GM12878 (cell line): ENCODE data around the gene POLR3E. TPM values are rescaled to one million over a fixed set of nuclear protein-coding genes. Genes with fewer than 3 reads are reported as not detected.

Source experiments
- ATAC-seq: fragments of 200-7000 bp; cut with Tn5 transposase; 3 replicates; pipeline ENCODE4 v1.9.1; 2020; ENCODE audit warnings: mild to moderate bottlenecking, moderate library complexity
- BruUV-seq: library from RNA; stranded (reverse); fragments of 400-500 nt; replicated peaks from 2 replicates; lab custom pipeline; 2021; lab: Mats Ljungman, UMichigan
- CTCF ChIA-PET: fragments of 300-600 bp; sonication (Branson Sonifier 250); formaldehyde crosslinking; extraction: SDS; loops from one replicate; lab custom pipeline; 2021; ENCODE audit warnings: inconsistent platforms; lab: Yijun Ruan, JAX
- POLR2A ChIA-PET: fragments of 350-600 bp; formaldehyde crosslinking; extraction: SDS; loops from one replicate; lab custom pipeline; 2021; ENCODE audit warnings: inconsistent platforms; lab: Charles Lee
- RAD21 ChIA-PET: fragments of 300-600 bp; sonication (Branson Sonifier 250); formaldehyde crosslinking; loops from one replicate; lab custom pipeline; 2023; ENCODE audit warnings: antibody characterized with exemption; ENCODE audit not compliant: unreplicated experiment; lab: Charles Lee
- SMC1A ChIA-PET: fragments of 300-600 bp; sonication (Branson Sonifier 250); formaldehyde crosslinking; loops from one replicate; lab custom pipeline; 2023; ENCODE audit not compliant: unreplicated experiment, uncharacterized antibody; lab: Charles Lee
- DNase-seq: peaks from one replicate; pipeline ENCODE4 v3.0.0-alpha.2; 2011; ENCODE audit warnings: low read depth, low spot score
- FAIRE-seq: peaks from 3 replicates; lab custom pipeline; 2011; peaks lifted over from hg19 to GRCh38; lab: Jason Lieb, UNC
- H2AFZ ChIP-seq: 2 replicates; pipeline ENCODE4 v1.6.0; 2011; ENCODE audit warnings: low read depth, low read length, control low read depth; ENCODE audit not compliant: control insufficient read depth
- H3K27ac ChIP-seq: 2 replicates; pipeline ENCODE4 v1.5.1; 2011; ENCODE audit warnings: control low read depth; ENCODE audit not compliant: control insufficient read depth, insufficient read depth
- H3K27me3 ChIP-seq, 2 experiments: replicated peaks in 1 of 2; 2 replicates each; pipeline versions ENCODE4 v1.6.0 to v1.6.1; 2011; ENCODE audit warnings: low read length in 1 of 2; ENCODE audit not compliant: control insufficient read depth in 2 of 2, insufficient read depth in 2 of 2
- H3K36me3 ChIP-seq, 2 experiments: 2 replicates each; pipeline ENCODE4 v1.5.1; 2011; ENCODE audit warnings: low read length in 1 of 2; ENCODE audit not compliant: control insufficient read depth in 2 of 2, insufficient read depth in 2 of 2
- H3K4me1 ChIP-seq: 2 replicates; pipeline ENCODE4 v1.6.1; 2011; ENCODE audit warnings: mild to moderate bottlenecking, low read length, moderate library complexity, mixed read lengths; ENCODE audit not compliant: control insufficient read depth, insufficient read depth
- H3K4me2 ChIP-seq: 2 replicates; pipeline ENCODE4 v1.6.0; 2011; ENCODE audit warnings: control low read depth; ENCODE audit not compliant: control insufficient read depth, insufficient read depth
- H3K4me3 ChIP-seq: fragments of 200-600 bp; sonication (generic); 2 replicates; pipeline ENCODE4 v1.5.1; 2016
- H3K79me2 ChIP-seq: 2 replicates; pipeline ENCODE4 v1.6.0; 2011; ENCODE audit warnings: low read length; ENCODE audit not compliant: control insufficient read depth, insufficient read depth
- H3K9ac ChIP-seq: 2 replicates; pipeline ENCODE4 v1.8.0; 2011; ENCODE audit warnings: low read length, control low read depth, mixed read lengths; ENCODE audit not compliant: control insufficient read depth, insufficient read depth
- H3K9me3 ChIP-seq: replicated peaks from 3 replicates; pipeline ENCODE4 v1.5.1; 2011; ENCODE audit warnings: mild to moderate bottlenecking, low read length; ENCODE audit not compliant: control insufficient read depth, insufficient read depth
- H4K20me1 ChIP-seq: 2 replicates; pipeline ENCODE4 v1.6.0; 2011; ENCODE audit not compliant: control insufficient read depth, insufficient read depth
- NFYB ChIP-seq: IDR thresholded peaks from 2 replicates; pipeline ENCODE4 v1.6.1; 2011; ENCODE audit warnings: low read depth, mild to moderate bottlenecking, low read length, improper control_type of control experiment, moderate library complexity; ENCODE audit not compliant: insufficient read depth
- SRF ChIP-seq, 2 experiments: IDR thresholded peaks; 2 replicates each; pipeline ENCODE4 v1.6.1; 2011; ENCODE audit warnings: low read depth in 2 of 2, low read length in 2 of 2, mild to moderate bottlenecking in 1 of 2, moderate library complexity in 1 of 2
- WGBS: methylation state at CpG from one replicate; pipeline ENCODE4 v1.1.6; 2016; ENCODE audit warnings: low lambda C conversion rate; ENCODE audit not compliant: insufficient replicate concordance, insufficient coverage; ENCODE audit errors: missing lambda C conversion rate; 5-methylcytosine and 5-hydroxymethylcytosine counted together
- in situ Hi-C: fragments of 300-500 bp; cut with MboI; formaldehyde crosslinking; loops from 9 replicates; pipeline ENCODE4 v1.14.3; 2018; ENCODE audit warnings: mixed read lengths
- intact Hi-C: fragments of 100-400 bp; cut with micrococcal nuclease; formaldehyde crosslinking; loops from one replicate; pipeline ENCODE4 v1.14.2; 2022; ENCODE audit not compliant: unreplicated experiment
- polyA plus RNA-seq, 11 experiments: library from polyadenylated mRNA; depleted of rRNA in 4 of 11; unstranded in 6 of 11; stranded (reverse) in 5 of 11; fragments of >200 nt; fragmentation: Nextera tagmentation in 4 of 11; fragmentation: Illumina TruSeq in 1 of 11; extraction: Ambion mirVana in 4 of 11; extraction: Trizol in 1 of 11; gene quantifications; 1 replicate in 1 of 11; 2 replicates in 10 of 11; pipeline versions ENCODE4 v1.2.1 to v1.2.3, GENCODE V29; 2011 to 2016; ENCODE audit warnings: inconsistent platforms in 2 of 11, missing spikeins in 2 of 11, low read depth in 1 of 11
- total RNA-seq, 4 experiments: library from RNA; depleted of rRNA in 3 of 4; stranded (reverse); fragments of >200 nt in 3 of 4; fragmentation: Illumina TruSeq in 1 of 4; extraction: Trizol in 1 of 4; gene quantifications; 2 replicates each; pipeline versions ENCODE4 v1.2.1 to v1.2.3, GENCODE V29; 2013 to 2021
- TF ChIP-seq, protein P1 (sequence below), 3 experiments: IDR thresholded peaks in 2 of 3; conservative IDR thresholded peaks in 1 of 3; 2 replicates each; pipeline ENCODE4 v1.5.1; 2011; ENCODE audit warnings: low read depth in 3 of 3, low read length in 3 of 3, mild to moderate bottlenecking in 3 of 3, control low read depth in 2 of 3, moderate library complexity in 2 of 3, inconsistent platforms in 1 of 3, mixed read lengths in 1 of 3; ENCODE audit not compliant: control insufficient read depth in 2 of 3, insufficient read depth in 1 of 3; ENCODE audit errors: extremely low read depth in 1 of 3
- TF ChIP-seq, protein P2 (sequence below): fragments of 450-650 bp; conservative IDR thresholded peaks from 2 replicates; pipeline ENCODE4 v1.6.1; 2017; ENCODE audit warnings: mild to moderate bottlenecking, moderate library complexity
- TF ChIP-seq, protein P3 (sequence below): fragments of 450-650 bp; IDR thresholded peaks from 2 replicates; pipeline ENCODE4 v1.6.1; 2014; ENCODE audit warnings: mild to moderate bottlenecking
- TF ChIP-seq, protein P4 (sequence below): IDR thresholded peaks from 2 replicates; pipeline ENCODE4 v1.6.1; 2011; ENCODE audit warnings: borderline replicate concordance, low read depth, mild to moderate bottlenecking, moderate library complexity, mixed read lengths, low read length; ENCODE audit not compliant: insufficient read depth; ENCODE audit errors: extremely low read length

POLR3E gene
- total and polyA plus RNA-seq, 10 of the 15 experiments (the other 5 are each of a cell fraction or from before 2014, with no cell fraction given) = 11.1 to 79.5 (median 39.7) TPM

DNA sequence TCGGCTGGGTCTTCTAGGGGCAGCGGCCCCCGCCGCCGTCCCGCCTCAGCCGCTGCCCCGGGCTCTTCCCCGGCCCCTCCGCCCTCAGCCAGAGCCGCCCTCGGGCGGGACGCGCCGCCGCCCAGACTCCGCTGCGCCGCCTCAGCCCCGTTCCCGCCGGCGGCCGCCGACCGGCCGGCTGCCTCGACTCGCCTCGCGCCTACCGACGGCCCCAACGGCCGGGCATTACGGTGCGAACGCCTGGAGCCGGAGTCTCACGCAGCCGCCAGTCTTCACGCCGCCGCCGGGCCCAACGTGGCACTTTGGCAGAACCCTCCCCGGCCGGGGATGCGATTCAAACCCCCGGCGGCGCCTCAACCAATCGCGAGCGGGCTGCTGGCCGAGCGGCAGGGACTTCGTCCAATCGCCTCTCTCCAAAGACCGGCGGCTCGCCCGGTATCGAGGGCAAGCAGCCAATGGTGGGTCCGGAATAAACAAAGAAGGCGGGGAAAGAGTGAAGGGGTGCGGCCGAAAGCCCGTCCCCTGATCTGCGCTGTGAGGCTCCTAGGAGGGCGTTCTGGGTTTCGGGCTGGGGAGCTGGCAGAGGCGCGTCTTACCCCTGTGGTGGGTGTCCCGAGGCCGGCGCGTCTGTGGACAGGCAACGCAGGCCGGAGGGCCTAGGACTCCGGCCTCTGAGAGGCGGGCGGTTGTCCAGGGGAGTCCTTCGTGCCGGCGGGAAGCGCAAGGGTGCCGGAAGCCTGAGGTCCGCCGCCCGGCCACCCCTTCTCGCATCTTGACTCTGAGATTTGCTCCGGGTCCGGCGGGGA lies 77.3 kb downstream of the POLR3E start, which contains the start of gene CDR2 (continued):
- TF ChIP-seq, protein P1, sequence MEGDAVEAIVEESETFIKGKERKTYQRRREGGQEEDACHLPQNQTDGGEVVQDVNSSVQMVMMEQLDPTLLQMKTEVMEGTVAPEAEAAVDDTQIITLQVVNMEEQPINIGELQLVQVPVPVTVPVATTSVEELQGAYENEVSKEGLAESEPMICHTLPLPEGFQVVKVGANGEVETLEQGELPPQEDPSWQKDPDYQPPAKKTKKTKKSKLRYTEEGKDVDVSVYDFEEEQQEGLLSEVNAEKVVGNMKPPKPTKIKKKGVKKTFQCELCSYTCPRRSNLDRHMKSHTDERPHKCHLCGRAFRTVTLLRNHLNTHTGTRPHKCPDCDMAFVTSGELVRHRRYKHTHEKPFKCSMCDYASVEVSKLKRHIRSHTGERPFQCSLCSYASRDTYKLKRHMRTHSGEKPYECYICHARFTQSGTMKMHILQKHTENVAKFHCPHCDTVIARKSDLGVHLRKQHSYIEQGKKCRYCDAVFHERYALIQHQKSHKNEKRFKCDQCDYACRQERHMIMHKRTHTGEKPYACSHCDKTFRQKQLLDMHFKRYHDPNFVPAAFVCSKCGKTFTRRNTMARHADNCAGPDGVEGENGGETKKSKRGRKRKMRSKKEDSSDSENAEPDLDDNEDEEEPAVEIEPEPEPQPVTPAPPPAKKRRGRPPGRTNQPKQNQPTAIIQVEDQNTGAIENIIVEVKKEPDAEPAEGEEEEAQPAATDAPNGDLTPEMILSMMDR (IDR thresholded peaks at IDR 0.05 in 2 of 3, conservative IDR thresholded peaks at IDR 0.05 in 1 of 3; ENCODE audit: control insufficient read depth in 2 of 3, extremely low read depth in 1 of 3, insufficient read depth in 1 of 3, low read depth in 3 of 3, low read length in 3 of 3) = no peak
- TF ChIP-seq, protein P2, sequence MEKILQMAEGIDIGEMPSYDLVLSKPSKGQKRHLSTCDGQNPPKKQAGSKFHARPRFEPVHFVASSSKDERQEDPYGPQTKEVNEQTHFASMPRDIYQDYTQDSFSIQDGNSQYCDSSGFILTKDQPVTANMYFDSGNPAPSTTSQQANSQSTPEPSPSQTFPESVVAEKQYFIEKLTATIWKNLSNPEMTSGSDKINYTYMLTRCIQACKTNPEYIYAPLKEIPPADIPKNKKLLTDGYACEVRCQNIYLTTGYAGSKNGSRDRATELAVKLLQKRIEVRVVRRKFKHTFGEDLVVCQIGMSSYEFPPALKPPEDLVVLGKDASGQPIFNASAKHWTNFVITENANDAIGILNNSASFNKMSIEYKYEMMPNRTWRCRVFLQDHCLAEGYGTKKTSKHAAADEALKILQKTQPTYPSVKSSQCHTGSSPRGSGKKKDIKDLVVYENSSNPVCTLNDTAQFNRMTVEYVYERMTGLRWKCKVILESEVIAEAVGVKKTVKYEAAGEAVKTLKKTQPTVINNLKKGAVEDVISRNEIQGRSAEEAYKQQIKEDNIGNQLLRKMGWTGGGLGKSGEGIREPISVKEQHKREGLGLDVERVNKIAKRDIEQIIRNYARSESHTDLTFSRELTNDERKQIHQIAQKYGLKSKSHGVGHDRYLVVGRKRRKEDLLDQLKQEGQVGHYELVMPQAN = peak; percentile 93

DNA sequence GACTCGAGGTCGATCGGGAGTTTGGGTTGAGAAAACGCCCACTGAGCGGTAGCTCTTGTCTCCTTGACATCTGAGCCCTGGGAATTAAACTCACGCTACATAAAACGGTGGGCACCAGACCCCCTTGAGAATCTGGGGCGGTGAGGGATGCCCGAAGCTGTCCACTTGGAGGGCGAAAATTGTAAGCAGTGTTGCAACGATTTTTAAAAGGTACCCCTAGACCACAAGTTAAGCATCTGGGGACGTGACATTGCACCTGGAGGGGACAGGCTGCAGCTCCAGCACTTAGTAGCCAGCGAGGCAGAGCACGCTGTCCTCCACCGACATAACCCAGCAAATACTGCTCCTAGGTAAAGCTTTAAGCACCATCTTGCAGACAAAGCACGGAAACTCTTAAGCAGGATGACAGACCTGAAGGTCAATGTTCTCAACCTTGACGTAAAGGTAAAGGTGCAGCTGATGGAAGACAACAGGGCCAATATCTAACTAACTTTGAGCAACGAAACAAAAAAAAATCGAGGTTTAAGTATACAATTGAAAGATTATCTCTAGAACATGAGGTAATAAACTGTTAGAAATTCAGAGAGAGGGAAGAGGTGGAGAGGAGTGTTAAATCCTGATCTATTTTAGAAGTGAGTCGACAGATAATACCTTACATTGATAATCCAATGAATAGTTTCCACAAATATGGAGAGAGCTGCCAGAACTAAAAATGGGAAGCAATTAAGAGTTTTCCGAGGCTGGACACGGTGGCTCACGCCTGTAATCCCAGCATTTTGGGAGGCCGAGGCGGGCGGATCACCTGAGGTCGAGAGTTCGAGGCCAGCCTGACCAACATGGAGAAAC lies 78.1 kb downstream of the POLR3E start:
- no peaks in the 10 kb centered on the region for H3K27me3 ChIP-seq
- no peaks in the 10 kb centered on the region for H3K9me3 ChIP-seq
- peak overlapping the region; percentile 94 for H3K4me2 ChIP-seq
- BruUV-seq = no TSS peak
- ATAC-seq (no peak), DNase-seq (no peak), FAIRE-seq (peak; percentile 13)
- H3K4me3 ChIP-seq = peak overlapping the region; percentile 83
- ChIA-PET RAD21 (interaction anchor here (1.3 to 3.3 kb wide), 2 partner anchors 18 to 22 kb away, joined by 3 to 21 read pairs; no protein-coding TSS in a partner anchor), POLR2A (interaction anchor here (1.3 to 12.9 kb wide), 2 partner anchors 9 to 18 kb away, joined by 3 to 185 read pairs; no protein-coding TSS in a partner anchor), SMC1A (interaction anchor here (0.6 to 12.5 kb wide), 5 partner anchors 9 to 54 kb away, joined by 3 to 205 read pairs (median 3); no protein-coding TSS in a partner anchor), CTCF (interaction anchor here (0.6 to 0.9 kb wide), 2 partner anchors 19 to 54 kb away, joined by 3 read pairs; no protein-coding TSS in a partner anchor)
- peaks cover 37% of the 10 kb centered on the region for H3K79me2 ChIP-seq
- 0 out of 4 replicates have a peak, but pooled peaks cover 0 to 5% of the 10 kb centered on the region in 2 experiments for H3K36me3 ChIP-seq
- in situ Hi-C loops (no loop called here), intact Hi-C loops (no loop called here)
- no peaks in the 10 kb centered on the region for H4K20me1 ChIP-seq
- peaks cover 5% of the 10 kb centered on the region; the same call in 1 of the 2 replicates for H3K4me1 ChIP-seq
- WGBS = 47% methylated on average over 28 of the region's 28 CpGs
- H3K9ac ChIP-seq = peak overlapping the region; percentile 89
- H3K27ac ChIP-seq = peak overlapping the region; percentile 17; the same call in 1 of the 2 replicates
- peak overlapping the region; percentile 72 for H2AFZ ChIP-seq
- TF ChIP-seq, protein P3, sequence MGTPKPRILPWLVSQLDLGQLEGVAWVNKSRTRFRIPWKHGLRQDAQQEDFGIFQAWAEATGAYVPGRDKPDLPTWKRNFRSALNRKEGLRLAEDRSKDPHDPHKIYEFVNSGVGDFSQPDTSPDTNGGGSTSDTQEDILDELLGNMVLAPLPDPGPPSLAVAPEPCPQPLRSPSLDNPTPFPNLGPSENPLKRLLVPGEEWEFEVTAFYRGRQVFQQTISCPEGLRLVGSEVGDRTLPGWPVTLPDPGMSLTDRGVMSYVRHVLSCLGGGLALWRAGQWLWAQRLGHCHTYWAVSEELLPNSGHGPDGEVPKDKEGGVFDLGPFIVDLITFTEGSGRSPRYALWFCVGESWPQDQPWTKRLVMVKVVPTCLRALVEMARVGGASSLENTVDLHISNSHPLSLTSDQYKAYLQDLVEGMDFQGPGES = no peak
- TF ChIP-seq NFYB (no peak), SRF (IDR thresholded peaks at IDR 0.05; ENCODE audit: low read depth in 2 of 2, low read length in 2 of 2) (no peak)
- TF ChIP-seq, protein P4, sequence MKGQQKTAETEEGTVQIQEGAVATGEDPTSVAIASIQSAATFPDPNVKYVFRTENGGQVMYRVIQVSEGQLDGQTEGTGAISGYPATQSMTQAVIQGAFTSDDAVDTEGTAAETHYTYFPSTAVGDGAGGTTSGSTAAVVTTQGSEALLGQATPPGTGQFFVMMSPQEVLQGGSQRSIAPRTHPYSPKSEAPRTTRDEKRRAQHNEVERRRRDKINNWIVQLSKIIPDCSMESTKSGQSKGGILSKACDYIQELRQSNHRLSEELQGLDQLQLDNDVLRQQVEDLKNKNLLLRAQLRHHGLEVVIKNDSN = no peak
